ENCODE data around the gene NBPF3.

DNA sequence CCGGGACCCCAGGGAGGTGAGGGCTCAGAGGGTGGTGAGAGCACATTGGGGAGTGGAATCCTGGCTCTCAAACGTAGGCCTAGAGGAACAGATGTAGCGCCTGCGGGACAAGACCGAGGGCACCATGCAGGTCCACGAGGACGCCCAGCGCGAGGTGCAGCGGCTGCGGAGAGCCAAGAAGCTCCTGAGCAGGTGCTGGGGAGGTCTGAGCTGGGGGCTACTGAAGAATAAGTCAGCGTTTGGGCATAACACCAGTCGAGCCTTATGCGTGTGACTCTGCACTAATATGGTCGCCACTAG is 2.6 kb upstream of the NBPF3 start:
- TF ChIP-seq, protein P1, sequence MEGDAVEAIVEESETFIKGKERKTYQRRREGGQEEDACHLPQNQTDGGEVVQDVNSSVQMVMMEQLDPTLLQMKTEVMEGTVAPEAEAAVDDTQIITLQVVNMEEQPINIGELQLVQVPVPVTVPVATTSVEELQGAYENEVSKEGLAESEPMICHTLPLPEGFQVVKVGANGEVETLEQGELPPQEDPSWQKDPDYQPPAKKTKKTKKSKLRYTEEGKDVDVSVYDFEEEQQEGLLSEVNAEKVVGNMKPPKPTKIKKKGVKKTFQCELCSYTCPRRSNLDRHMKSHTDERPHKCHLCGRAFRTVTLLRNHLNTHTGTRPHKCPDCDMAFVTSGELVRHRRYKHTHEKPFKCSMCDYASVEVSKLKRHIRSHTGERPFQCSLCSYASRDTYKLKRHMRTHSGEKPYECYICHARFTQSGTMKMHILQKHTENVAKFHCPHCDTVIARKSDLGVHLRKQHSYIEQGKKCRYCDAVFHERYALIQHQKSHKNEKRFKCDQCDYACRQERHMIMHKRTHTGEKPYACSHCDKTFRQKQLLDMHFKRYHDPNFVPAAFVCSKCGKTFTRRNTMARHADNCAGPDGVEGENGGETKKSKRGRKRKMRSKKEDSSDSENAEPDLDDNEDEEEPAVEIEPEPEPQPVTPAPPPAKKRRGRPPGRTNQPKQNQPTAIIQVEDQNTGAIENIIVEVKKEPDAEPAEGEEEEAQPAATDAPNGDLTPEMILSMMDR (IDR thresholded peaks at IDR 0.05): no peak
- TF ChIP-seq POLR2A (IDR thresholded peaks at IDR 0.05): no peak
